ENCODE measurements around the gene ACAP3.

The ACAP3 gene

GRCh38 chr1:1300352-1300739 is 7.4 kb downstream of the ACAP3 start:
- Histone ChIP-seq H3K4me1 (ENCODE audit: control insufficient read depth in 1 of 2, insufficient read depth in 1 of 2, low read depth in 1 of 2, low read length in 1 of 2) (peaks cover 7 to 10% of the 10 kb centered on the region in 2 experiments), H3K27me3 (no peaks in the 10 kb centered on the region), H3K36me3 (peaks cover 24% of the 10 kb centered on the region), H3K4me3 (ENCODE audit: low read depth in 1 of 2, low read length in 1 of 2) (no peak overlapping the region), H3K9me3 (no peaks in the 10 kb centered on the region), H3K27ac (no peak overlapping the region)
- no peak for TF ChIP-seq CTCF (IDR thresholded peaks at IDR 0.05)

- H3K27me3 ChIP-seq = no peaks in the 10 kb centered on the region
- peaks cover 1 to 5% of the 10 kb centered on the region in 2 experiments for H3K4me1 ChIP-seq (ENCODE audit: control insufficient read depth in 1 of 2, insufficient read depth in 1 of 2, low read depth in 1 of 2, low read length in 1 of 2)
- TF ChIP-seq CTCF (IDR thresholded peaks at IDR 0.05) = no peak
- H3K4me3 ChIP-seq (ENCODE audit: low read depth in 1 of 2, low read length in 1 of 2) = no peak overlapping the region
- H3K9me3 ChIP-seq = no peaks in the 10 kb centered on the region
- H3K27ac ChIP-seq = no peak overlapping the region
- peaks cover 29% of the 10 kb centered on the region for H3K36me3 ChIP-seq
Measured at GRCh38 chr1:1299686-1300351, 7.9 kb downstream of the ACAP3 start.

GRCh38 chr1:1298861-1299685 is 8.7 kb downstream of the ACAP3 start:
- Histone ChIP-seq H3K4me1 (ENCODE audit: control insufficient read depth in 1 of 2, insufficient read depth in 1 of 2, low read depth in 1 of 2, low read length in 1 of 2) (no peaks in the 10 kb centered on the region), H3K4me3 (ENCODE audit: low read depth in 1 of 2, low read length in 1 of 2) (no peak overlapping the region), H3K36me3 (peaks cover 35% of the 10 kb centered on the region), H3K27me3 (no peaks in the 10 kb centered on the region), H3K9me3 (no peaks in the 10 kb centered on the region), H3K27ac (no peak overlapping the region)
- no peak for TF ChIP-seq CTCF (IDR thresholded peaks at IDR 0.05)

- Histone ChIP-seq H3K4me3 (ENCODE audit: low read depth in 1 of 2, low read length in 1 of 2) (no peak overlapping the region), H3K36me3 (peaks cover 44% of the 10 kb centered on the region), H3K27ac (no peak overlapping the region), H3K4me1 (ENCODE audit: control insufficient read depth in 1 of 2, insufficient read depth in 1 of 2, low read depth in 1 of 2, low read length in 1 of 2) (no peaks in the 10 kb centered on the region), H3K27me3 (no peaks in the 10 kb centered on the region), H3K9me3 (no peaks in the 10 kb centered on the region)
- TF ChIP-seq CTCF (IDR thresholded peaks at IDR 0.05) = no peak
Measured at GRCh38 chr1:1297802-1298424, 9.8 kb downstream of the ACAP3 start.

- Histone ChIP-seq H3K9me3 (no peaks in the 10 kb centered on the region), H3K27me3 (no peaks in the 10 kb centered on the region), H3K4me1 (ENCODE audit: control insufficient read depth in 1 of 2, insufficient read depth in 1 of 2, low read depth in 1 of 2, low read length in 1 of 2) (no peaks in the 10 kb centered on the region), H3K4me3 (ENCODE audit: low read depth in 1 of 2, low read length in 1 of 2) (no peak overlapping the region), H3K27ac (no peak overlapping the region), H3K36me3 (peaks cover 45% of the 10 kb centered on the region)
- TF ChIP-seq CTCF (IDR thresholded peaks at IDR 0.05) = no peak
Measured at GRCh38 chr1:1296070-1297061, 11.4 kb downstream of the ACAP3 start.
